ENCODE results near the gene MYL3. TPM values are rescaled to one million over a fixed set of nuclear protein-coding genes. Genes with fewer than 3 reads are reported as not detected.

Gene MYL3
- total RNA-seq, 4 donors from 2014 or later, result 5.4 to 17.1 (median 8.6) TPM

- Histone ChIP-seq H3K4me1 (peaks cover 6 to 29% (median 20%) of the 10 kb centered on the region in 4 donors), H3K9me3 (no peaks in the 10 kb centered on the region), H3K27me3 (no peaks in the 10 kb centered on the region), H3K27ac (no peak overlapping the region), H3K36me3 (no peaks in the 10 kb centered on the region), H3K4me3 (no peak overlapping the region)
- WGBS, 2 donors, result 93 to 96% methylated on average over 5 to 7 of the region's 7 CpGs
- TF ChIP-seq POLR2A (IDR thresholded peaks at IDR 0.05), result no peak
- no peak for TF ChIP-seq CTCF (IDR thresholded peaks at IDR 0.05)
- TF ChIP-seq EP300 (IDR thresholded peaks at IDR 0.05), result no peak
- peak in 1 of 2 donors; percentile 7 for DNase-seq (ENCODE audit: low spot score in 2 of 2)
Measured at GRCh38 chr3:46862369-46863025, 747 bp downstream of the MYL3 start.

- Histone ChIP-seq H3K27me3 (no peaks in the 10 kb centered on the region), H3K9me3 (no peaks in the 10 kb centered on the region), H3K4me3 (no peak overlapping the region), H3K36me3 (no peaks in the 10 kb centered on the region), H3K27ac (no peak overlapping the region), H3K4me1 (peaks cover 0 to 22% (median 13%) of the 10 kb centered on the region in 4 donors)
- 72 to 78% methylated on average over 9 to 12 of the region's 12 CpGs for WGBS, 2 donors
- DNase-seq (ENCODE audit: low spot score in 2 of 2), result peak in 1 of 2 donors; percentile 5
- no peak for TF ChIP-seq CTCF (IDR thresholded peaks at IDR 0.05)
- no peak for TF ChIP-seq POLR2A (IDR thresholded peaks at IDR 0.05)
- no peak for TF ChIP-seq EP300 (IDR thresholded peaks at IDR 0.05)
Measured at GRCh38 chr3:46861605-46862368, 1.5 kb downstream of the MYL3 start.

GRCh38 chr3:46860810-46861604 lies 2.2 kb downstream of the MYL3 start:
- Histone ChIP-seq H3K9me3 (no peaks in the 10 kb centered on the region), H3K27ac (no peak overlapping the region), H3K4me3 (no peak overlapping the region), H3K4me1 (peaks cover 0 to 17% (median 11%) of the 10 kb centered on the region in 4 donors), H3K27me3 (no peaks in the 10 kb centered on the region), H3K36me3 (no peaks in the 10 kb centered on the region)
- 90 to 92% methylated on average over 9 to 10 of the region's 10 CpGs for WGBS, 2 donors
- TF ChIP-seq POLR2A (IDR thresholded peaks at IDR 0.05) (no peak), CTCF (IDR thresholded peaks at IDR 0.05) (no peak), EP300 (IDR thresholded peaks at IDR 0.05) (no peak)
- DNase-seq (ENCODE audit: low spot score in 2 of 2), result peak in 1 of 2 donors; percentile 7

- WGBS, 2 donors, result 77 to 83% methylated on average over 12 to 17 of the region's 19 CpGs
- DNase-seq (ENCODE audit: low spot score in 2 of 2), result peak in 1 of 2 donors; percentile 13
- no peaks in the 10 kb centered on the region for H3K9me3 ChIP-seq
- H3K4me1 ChIP-seq, result peaks cover 0 to 12% (median 9%) of the 10 kb centered on the region in 4 donors
- H3K27ac ChIP-seq, result no peak overlapping the region
- no peak for TF ChIP-seq CTCF (IDR thresholded peaks at IDR 0.05)
- no peaks in the 10 kb centered on the region for H3K27me3 ChIP-seq
- H3K4me3 ChIP-seq, result no peak overlapping the region
- H3K36me3 ChIP-seq, result no peaks in the 10 kb centered on the region
Measured at GRCh38 chr3:46860017-46860809, 3.0 kb downstream of the MYL3 start.
